ENCODE data around the gene SHC4.
"Not testable (repeated sequence)": the region's sequence is repeated elsewhere in the genome, so short reads cannot be mapped to it uniquely, and the experiment has no call there.

Gene SHC4

GRCh38 chr15:48925714-48926223, 38.0 kb downstream of the SHC4 start:
- DNase-seq (ENCODE audit: low spot score), result no peak

GRCh38 chr15:48924528-48925393, 39.0 kb downstream of the SHC4 start:
- DNase-seq (ENCODE audit: low spot score), result no peak

- no peak for DNase-seq (ENCODE audit: low spot score)
Measured at GRCh38 chr15:48922046-48922445, 41.7 kb downstream of the SHC4 start.

- no peak for DNase-seq (ENCODE audit: low spot score)
Measured at GRCh38 chr15:48916721-48917120, 47.0 kb downstream of the SHC4 start.

- DNase-seq (ENCODE audit: low spot score), result no peak
Measured at GRCh38 chr15:48915861-48916260, 47.9 kb downstream of the SHC4 start.

- no peak for DNase-seq (ENCODE audit: low spot score)
Measured at GRCh38 chr15:48914717-48915116, 49.0 kb downstream of the SHC4 start.

GRCh38 chr15:48913141-48913540, 50.6 kb downstream of the SHC4 start:
- no peak for DNase-seq (ENCODE audit: low spot score)

- not testable (repeated sequence) for DNase-seq (ENCODE audit: low spot score)
Measured at GRCh38 chr15:48910554-48910953, 53.2 kb downstream of the SHC4 start.

- not testable (repeated sequence) for DNase-seq (ENCODE audit: low spot score)
Measured at GRCh38 chr15:48909313-48909712, 54.4 kb downstream of the SHC4 start.

GRCh38 chr15:48905847-48906246, 57.9 kb downstream of the SHC4 start:
- no peak for DNase-seq (ENCODE audit: low spot score)

- DNase-seq (ENCODE audit: low spot score), result no peak
Measured at GRCh38 chr15:48905216-48905615, 58.5 kb downstream of the SHC4 start.

- DNase-seq (ENCODE audit: low spot score), result no peak
Measured at GRCh38 chr15:48904758-48905157, 59.0 kb downstream of the SHC4 start.

GRCh38 chr15:48899793-48900192, 63.9 kb downstream of the SHC4 start:
- DNase-seq (ENCODE audit: low spot score), result no peak

GRCh38 chr15:48898446-48898845, 65.3 kb downstream of the SHC4 start:
- no peak for DNase-seq (ENCODE audit: low spot score)

- DNase-seq (ENCODE audit: low spot score), result no peak
Measured at GRCh38 chr15:48898032-48898431, 65.7 kb downstream of the SHC4 start.

GRCh38 chr15:48896869-48897814, 66.6 kb downstream of the SHC4 start:
- no peak for DNase-seq (ENCODE audit: low spot score)

- no peak for DNase-seq (ENCODE audit: low spot score)
Measured at GRCh38 chr15:48893311-48893710, 70.4 kb downstream of the SHC4 start.

- DNase-seq (ENCODE audit: low spot score), result no peak
Measured at GRCh38 chr15:48891232-48891765, 72.4 kb downstream of the SHC4 start.

- DNase-seq (ENCODE audit: low spot score), result no peak
Measured at GRCh38 chr15:48890375-48890972, 73.2 kb downstream of the SHC4 start.

GRCh38 chr15:48889925-48890324, 73.8 kb downstream of the SHC4 start:
- DNase-seq (ENCODE audit: low spot score), result no peak

- DNase-seq (ENCODE audit: low spot score), result no peak
Measured at GRCh38 chr15:48888836-48889235, 74.9 kb downstream of the SHC4 start.

GRCh38 chr15:48888191-48888590, 75.5 kb downstream of the SHC4 start:
- no peak for DNase-seq (ENCODE audit: low spot score)
